Measurements from ENCODE around the gene LIME1.

LIME1 gene

DNA sequence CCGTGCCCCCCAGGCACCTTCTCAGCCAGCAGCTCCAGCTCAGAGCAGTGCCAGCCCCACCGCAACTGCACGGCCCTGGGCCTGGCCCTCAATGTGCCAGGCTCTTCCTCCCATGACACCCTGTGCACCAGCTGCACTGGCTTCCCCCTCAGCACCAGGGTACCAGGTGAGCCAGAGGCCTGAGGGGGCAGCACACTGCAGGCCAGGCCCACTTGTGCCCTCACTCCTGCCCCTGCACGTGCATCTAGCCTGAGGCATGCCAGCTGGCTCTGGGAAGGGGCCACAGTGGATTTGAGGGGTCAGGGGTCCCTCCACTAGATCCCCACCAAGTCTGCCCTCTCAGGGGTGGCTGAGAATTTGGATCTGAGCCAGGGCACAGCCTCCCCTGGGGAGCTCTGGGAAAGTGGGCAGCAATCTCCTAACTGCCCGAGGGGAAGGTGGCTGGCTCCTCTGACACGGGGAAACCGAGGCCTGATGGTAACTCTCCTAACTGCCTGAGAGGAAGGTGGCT, 39.1 kb upstream of the LIME1 start:
- DNase-seq, result no peak

GRCh38 chr20:63697868-63698545, 38.5 kb upstream of the LIME1 start:
- no peak for DNase-seq

GRCh38 chr20:63698739-63699465, 37.6 kb upstream of the LIME1 start:
- no peak for DNase-seq

DNA sequence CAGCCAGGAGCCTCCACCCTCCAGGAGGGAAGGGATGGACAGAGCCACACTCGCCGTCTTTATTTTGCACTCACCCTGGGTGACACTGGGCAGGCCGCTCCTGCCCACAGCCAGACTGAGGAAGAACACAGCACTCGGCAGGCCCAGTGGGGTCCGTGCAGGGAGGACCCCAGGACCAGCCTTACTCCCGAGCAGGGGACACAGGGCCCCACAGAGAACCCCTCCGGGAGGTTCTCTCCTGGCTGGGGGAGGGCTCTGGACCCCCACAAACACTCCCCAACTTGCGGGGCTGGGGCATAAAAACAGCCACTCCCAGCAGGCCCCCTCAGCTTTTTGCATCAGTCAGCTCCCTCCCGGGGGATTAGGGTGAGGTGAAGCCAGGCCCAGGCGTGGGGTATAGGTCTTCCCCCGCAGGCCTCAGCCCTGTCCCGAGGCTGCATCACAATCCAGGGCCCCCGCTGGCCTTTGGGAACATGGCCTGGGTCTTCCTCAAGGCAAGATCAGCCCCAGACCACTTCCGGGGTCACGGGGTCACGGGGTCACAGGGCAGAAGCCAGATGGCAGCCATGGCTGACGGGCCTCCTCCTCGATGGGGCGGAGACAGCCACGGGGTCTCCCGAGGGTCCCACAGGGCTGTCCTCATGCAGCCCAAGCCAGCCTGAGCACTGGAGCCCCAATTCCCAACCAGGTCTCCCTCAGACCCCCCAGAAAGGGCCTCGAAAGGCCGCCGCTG, 36.8 kb upstream of the LIME1 start:
- DNase-seq, result no peak

- no peak for DNase-seq
Observed at GRCh38 chr20:63700199-63701050, 36.0 kb upstream of the LIME1 start.

DNA sequence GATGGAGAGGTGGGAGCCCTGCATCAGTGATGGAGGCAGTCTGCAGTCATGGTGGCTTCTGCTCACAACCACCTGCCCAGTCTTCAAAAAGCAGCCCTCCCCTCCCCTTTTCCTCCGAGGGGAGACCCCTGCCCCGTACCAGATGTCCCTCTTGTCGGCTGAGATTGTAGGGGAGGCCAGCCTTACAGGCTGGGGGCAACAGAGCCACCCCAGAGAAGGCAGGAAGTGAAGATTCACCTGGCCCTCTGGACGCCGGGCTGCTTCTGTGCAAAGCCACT, 35.5 kb upstream of the LIME1 start:
- DNase-seq, result no peak

DNA sequence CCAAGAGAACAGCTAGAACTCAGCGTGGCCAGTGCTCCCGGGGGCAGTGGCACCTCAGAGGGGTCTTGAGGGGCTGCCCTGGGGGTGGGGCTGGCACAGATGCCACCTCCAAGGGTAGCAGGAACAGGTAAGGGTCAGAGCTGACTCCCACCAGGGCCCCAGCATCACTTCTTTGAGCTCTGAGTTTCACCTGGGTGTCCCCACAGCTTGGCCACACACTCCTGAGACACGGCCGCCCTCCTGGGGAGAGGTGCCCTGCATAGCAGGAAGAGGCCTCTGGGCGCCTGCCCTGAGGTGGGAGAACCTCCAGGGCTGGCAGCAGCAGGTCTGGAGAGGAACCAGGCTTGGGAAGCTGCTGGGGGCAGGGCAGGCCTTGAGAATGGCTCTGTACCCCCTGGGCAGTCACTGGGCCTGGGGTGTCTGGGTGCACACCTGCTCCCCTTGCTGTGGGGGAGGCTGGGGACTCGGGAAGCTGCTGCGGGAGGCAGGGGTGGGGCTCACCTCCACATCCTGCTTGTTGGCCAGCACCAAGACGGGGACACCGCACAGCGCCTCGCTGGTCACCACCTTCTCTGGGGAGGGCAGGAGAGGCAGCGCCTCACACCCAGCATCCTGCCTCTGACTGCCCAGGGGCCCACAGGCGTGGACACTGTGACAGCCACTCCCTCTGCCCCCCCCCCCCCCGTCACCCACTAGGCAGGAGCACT, 35.0 kb upstream of the LIME1 start:
- DNase-seq, result no peak

- no peak for DNase-seq
Observed at GRCh38 chr20:63702036-63702665, 34.3 kb upstream of the LIME1 start.

- no peak for DNase-seq
Observed at GRCh38 chr20:63702751-63703470, 33.6 kb upstream of the LIME1 start.

- DNase-seq, result no peak
Observed at GRCh38 chr20:63703471-63703975, 32.9 kb upstream of the LIME1 start.

DNA sequence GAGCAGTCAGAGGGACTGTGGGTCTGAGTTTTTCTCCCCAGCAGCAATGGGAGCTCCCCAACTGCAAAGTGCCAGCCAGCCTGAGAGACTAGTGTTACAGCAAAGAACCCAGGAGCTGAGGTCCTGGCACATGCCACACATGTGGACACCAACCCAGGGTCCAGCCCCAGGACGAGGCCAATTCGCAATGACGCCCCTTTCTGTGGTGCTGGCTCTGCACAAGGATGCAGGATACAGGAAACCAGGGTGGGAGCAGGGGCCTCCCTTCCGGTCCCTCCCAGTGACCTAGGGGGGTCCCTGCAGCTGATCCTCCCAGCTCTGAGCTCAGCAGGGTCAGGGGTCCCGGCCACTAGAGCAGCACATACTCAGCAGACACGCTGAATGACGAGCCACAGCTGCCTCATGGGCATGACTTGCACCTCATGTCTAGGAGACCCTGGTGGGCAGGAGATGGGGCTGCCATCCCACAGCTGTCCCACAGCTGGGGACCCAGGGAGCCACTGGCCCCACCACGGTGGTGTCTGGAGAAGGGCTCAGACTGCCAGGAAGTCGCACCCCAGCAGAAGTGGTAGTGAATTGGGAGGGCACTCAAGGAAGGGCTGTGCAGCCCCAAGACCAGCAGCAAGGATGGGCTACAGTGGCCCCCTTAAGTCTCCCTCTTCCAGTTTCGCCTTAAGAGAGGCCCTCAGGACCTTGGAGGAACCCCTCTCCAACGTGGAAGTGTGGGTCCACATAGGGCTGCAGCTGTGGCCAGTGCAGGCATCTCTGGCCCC, 32.3 kb upstream of the LIME1 start:
- no peak for DNase-seq

DNA sequence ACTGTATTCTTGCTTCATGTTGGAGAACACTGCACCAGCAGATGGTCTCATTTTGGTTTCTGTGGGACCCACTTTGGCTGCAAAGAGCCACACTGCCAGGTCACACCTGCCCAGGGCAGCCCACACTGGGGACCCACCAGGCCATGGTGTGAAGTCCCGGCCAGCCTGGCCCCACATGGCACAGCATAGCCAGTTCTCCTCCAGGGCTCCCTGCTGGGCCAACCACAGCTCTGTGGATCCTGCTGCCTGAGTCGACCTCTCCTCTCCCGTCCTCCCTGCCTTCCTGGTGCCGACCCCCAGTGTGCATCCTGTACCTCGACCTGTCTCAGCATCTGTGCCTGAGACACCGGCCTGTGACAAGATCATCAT, 31.7 kb upstream of the LIME1 start:
- no peak for DNase-seq

DNA sequence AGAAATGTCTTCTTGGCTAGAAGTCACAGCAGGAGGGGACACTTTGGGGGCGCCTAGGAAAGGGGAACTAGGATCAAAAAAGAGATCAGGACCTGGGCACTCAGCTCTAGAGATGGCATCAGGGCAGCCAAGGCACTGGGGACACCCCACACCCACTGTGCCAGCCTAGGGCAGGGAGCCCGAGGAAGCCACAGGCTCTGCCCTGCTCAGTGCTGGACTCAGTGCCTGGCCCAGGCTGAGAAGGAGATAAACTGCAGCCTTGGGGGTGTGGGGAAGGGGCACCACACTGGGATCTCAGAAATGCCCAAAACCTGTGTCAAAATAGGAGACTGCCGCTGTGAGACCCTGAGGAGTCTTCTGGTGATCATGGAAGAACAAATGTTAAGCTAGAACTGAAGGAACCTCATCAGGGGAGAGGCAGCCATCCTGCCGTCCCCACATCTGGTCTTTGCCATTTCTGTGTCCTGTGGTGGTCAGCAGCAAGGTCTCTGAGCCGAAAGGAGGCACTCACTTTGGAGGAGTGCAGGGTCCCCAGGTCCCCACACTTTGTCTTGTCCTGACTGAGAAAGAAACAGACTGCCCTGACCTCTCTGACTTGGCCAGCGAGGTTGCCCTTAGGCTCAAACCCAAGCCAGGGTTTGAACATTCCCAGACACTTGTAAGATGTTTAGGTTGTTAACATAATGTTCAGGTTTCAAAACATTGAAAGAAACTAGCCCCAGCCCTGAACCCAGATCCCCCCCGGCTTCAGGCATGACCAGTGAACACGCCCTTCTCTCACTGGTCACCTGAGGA, 31.0 kb upstream of the LIME1 start:
- no peak for DNase-seq

DNA sequence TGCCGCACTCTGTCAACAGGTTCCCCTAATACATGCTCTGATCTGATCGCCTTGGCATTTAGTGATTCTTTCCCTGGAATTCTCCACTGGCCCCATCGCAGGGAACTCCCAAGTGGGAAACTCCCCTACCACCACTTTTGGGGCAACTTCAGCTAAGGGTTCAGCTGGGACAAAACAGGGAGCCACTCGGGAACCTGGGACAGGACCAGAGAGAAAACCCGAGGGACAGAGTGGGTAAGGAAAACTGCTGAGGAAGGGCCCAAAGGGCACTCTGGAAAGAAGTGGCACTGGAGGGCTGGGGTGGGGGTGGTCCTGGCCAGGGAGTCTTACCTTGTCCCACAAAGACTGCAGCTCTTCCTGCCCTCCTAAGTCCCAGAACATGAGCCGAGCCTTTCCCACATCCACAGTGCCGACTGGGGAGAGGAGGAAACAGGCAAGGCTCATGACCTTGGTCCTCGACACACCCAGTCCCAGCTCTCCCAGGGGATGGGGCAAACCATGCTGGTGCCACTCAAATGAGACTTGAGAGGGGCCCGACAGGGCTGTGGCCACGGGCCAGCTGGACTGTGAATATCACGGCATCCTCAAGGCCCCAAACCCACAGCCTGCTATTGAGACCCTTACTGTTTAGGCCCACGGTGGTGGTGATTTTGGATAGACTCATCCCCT, 30.3 kb upstream of the LIME1 start:
- DNase-seq, result no peak

DNA sequence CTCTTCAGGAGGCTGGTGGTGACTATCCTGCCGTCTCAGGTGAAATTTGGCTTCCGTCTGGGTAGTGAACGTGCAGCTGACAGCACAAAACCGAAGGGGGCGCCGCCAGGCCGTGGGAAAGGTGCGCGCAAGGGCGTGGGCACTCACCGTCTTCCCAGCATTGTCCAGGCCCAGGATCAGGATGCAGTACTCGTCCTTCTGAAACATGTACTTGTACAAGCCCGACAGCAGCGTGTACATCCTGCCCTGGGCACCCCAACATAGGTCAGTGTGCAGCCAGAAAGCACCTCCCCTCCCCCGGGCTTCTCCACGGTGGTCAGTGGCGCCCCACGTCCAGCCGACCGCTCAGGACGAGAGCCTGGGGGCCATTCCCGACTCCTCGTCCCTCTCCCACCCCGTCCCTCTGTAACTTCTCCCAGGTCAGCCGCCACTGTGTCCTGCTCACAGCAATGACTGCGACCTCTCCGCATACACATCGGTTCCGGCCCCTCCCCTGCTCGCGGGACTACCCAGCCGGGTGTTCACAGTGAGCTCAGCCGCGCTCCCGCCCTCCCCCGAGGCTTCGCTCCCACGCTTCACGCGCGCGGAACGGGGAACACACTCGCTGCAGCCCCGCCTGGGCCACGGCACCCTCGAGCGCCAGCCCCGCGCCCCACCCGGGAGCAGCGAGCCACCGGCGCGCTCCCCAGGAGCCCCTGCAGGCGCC, 29.5 kb upstream of the LIME1 start:
- DNase-seq, result peak; percentile 52

- DNase-seq, result peak; percentile 80
Observed at GRCh38 chr20:63707558-63708300, 28.7 kb upstream of the LIME1 start, which contains the start of the genes ARFRP1 and ZGPAT. Gene ARFRP1, minus strand, starts transcription at chr20:63707976. Its CDS starts 885 bp downstream, at chr20:63707091. Gene ZGPAT, plus strand, starts transcription at chr20:63708039. Its CDS starts 542 bp downstream, at chr20:63708581.

All from T-helper 9 cell (primary cell).